Stimulated activated CD4-positive, alpha-beta T cell treated with anti-CD3 and anti-CD28 coated beads, TNF-alpha, amount 100 ng/mL, for 4 hours (primary cell): Measurements from ENCODE around the gene TLE5.

ENCODE experiments used
- DNase-seq, 3 experiments: peaks; one replicate each; pipeline ENCODE4 v3.0.0-alpha.2; 2020; ENCODE audit warnings: low read depth in 3 of 3

Gene TLE5, protein sequence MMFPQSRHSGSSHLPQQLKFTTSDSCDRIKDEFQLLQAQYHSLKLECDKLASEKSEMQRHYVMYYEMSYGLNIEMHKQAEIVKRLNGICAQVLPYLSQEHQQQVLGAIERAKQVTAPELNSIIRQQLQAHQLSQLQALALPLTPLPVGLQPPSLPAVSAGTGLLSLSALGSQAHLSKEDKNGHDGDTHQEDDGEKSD

DNA sequence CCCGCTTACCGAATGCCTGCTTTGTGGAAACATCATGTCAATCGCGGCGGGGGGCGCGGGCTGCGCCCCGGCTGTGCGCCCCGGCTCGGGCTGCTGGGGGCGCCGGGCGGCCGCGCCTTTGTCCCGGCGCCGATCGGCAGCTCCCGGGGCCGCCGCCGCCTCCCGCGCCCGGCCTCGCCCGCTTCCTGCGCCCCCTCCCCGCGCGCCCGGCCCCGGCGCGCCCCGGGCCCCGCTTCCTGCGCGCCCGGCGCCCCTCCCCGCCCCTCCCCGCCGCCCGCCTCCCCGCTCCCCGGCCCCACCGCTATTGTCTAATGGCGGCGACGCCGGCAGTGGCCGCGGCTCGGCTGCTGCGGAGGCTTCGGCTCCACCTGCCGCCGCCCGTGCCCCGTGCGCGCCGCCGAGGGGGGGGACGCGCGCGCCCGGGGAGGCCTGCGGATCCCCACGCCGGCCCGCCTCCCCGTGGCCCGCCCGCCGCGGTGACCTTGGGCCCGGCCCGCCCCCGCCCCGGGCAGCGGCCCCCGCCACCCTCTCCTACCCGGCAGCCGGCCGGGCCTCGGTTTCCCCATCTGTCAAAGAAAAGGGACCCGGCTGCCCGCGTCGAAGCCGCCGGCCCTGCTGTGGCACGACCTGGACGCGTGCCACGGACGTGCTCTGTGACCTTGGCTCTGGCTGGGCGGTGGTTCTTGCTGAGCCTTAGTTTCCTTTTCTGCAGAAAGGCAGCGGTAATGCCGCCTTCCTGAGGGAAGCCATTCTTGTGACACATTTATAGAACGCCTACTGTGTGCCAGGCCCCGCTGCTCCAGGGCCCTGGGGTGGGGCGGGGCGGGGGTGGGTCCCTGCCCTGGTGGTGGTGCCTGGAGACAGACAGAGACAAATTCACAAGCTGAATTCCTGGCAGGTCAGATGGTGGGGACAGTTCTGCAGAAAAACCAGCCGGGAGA, at the start of gene TLE5:
TLE5 (minus strand) TSS at position 331 of the 941 bp plus-strand sequence; CDS start at position 36, 295 bp downstream.
- peak; percentile 49 to 51 (median 50) for DNase-seq

- no peak for DNase-seq
These were observed 49.4 kb upstream of the TLE5 start for GRCh38 chr19:3111586-3112247.

- DNase-seq = no peak
These were observed 48.0 kb upstream of the TLE5 start for GRCh38 chr19:3110126-3110825.

- no peak for DNase-seq
These were observed 47.2 kb upstream of the TLE5 start for GRCh38 chr19:3109491-3109890.

DNA sequence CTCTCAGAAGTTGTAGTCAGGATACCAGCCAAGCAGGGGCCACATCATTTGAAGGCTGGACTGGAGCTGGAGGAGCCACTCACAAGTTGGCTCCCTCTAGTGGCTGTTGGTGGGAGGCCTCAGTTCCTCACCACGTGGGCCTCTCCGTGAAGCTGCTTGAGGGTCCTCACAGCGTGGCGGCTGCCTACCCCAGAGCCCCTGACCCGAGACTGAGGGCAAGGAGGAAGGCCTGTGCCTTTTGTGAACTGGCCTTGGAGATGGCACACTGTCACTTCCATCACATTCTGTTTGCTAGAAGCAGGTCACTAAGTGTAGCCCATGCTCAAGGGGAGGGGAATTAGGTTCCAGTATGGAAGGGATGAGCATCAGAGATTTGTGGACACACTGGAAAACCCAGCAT, 46.5 kb upstream of the TLE5 start:
- DNase-seq = peak; percentile 47 to 62 (median 54)

- no peak for DNase-seq
These were observed 45.4 kb upstream of the TLE5 start for GRCh38 chr19:3107658-3108057.

- no peak for DNase-seq
These were observed 44.3 kb upstream of the TLE5 start for GRCh38 chr19:3106509-3107141.

GRCh38 chr19:3105641-3106508, 43.6 kb upstream of the TLE5 start:
- DNase-seq = no peak

DNA sequence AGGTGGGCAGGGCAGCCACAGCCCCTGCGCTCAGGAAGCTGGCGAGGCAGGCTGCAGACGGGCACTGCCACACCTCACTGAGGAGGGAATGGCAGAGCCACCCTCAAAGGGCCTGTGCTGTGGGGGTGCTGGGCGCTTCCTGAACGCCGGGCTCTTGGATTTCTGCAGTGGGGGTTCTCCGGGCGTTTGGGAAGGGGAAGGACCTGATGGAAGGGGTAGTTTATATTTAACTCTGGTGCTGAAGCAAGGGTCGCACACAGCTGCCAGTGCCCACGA, 42.4 kb upstream of the TLE5 start:
- no peak for DNase-seq

DNA sequence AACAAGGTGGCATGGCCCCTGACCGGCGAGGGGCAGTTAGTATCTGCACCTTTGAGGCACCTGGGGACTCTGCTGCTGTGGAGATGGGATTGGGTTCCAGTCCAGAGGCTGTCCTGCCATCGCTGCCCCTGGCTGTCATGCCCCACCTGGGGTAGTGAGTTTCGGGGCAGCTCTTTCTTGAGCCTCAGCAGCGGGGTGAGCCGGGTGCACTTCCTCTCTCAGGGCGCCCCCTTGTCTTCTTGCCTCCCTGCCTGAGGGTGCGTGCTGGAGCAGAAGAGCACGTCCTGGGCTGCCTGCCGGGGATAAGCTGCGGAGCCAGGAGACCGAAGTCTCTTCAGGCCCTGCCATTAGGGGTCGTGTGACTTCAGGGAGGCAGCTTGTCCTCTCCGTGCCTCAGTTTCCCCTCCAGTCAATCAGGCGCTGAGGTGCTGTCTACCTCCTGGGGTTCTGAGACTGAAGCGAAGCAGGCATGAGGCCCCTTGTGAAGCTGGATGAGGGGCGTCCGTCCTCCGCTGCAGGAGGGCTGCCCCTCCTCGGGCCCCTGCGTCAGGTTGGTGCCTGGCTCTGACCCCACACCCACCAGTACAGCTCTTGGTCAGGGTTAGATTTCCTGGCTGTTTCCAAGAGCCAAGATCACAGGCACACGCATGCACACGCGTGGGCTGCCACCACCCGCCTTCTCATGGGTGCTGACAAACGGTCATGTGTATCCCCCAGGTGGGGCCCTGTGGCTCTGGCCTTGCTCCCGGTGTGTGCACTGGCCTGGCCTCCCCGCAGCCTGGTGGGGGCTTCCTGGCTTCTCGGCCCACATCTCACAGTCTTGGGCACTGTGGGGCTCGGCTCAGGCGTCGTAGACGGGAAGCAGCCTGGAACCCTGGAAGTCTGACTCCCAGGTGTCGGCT, 40.2 kb upstream of the TLE5 start:
- no peak for DNase-seq

DNA sequence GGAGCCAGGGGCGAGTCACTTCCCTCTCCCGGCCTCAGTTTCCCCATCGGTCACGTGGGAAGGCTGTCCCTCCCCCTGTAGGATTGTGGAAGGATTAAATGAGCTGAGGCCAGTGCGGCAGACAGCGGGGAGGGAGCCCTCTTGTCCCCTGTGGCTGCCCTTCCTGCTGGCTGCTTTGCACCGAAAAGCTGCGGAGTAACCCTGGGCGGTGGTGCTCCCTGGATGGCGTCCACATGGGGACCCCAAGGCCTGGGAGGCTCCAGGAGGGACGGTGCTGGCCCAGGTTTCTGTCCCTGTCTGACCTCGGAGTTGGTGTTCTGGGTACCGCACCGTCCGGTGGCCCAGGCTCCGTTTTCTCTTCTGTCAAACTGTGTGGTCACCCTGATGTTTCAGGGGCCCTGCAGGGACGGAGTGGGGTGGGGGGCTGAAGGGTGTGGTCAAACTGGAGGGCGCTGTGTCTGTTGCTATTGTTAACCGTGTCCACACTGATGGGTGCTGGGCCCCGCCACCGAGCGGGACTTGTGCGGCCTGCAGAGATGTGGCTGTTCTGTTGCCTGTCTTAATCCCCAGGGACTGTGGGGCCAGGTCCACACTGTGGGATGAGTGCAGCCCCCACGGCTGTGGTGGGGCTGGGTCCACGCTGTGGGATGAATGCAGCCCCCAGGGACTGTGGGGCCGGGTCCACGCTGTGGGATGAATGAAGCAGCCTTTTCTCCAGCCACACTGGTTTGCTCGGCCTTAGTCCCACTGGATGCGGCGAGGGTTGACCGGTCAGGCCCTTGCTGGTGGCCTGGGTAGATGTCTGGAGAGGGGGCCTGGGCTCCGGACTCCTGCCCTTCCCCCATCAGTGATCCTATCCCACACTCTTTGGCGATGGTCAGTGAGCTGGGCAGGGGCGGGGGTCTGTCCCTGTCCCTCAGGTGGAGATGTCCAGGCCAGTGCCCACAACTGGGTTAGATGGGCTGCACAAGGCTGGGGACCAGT, 38.7 kb upstream of the TLE5 start:
- no peak for DNase-seq

DNA sequence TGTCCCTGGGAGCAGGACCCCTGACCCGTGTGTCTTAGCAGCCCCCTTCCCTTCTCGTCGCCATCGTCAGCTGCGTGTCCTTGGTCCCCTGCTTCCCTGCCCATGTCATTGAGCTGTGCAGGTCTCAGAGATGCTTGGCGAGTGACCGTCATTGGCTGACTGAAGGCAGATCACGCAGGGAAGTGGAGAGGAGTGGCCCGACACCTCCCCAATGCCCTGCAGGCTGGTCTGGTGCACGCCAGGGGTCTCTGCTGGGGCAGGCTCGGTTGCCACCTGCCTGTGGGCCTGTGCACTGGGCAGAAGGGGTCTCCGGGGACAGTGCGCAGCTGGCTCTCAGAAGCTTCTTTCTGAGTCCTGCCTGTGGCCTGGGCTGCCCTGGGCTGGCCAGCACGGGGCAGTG, 38.0 kb upstream of the TLE5 start:
- DNase-seq = no peak

DNA sequence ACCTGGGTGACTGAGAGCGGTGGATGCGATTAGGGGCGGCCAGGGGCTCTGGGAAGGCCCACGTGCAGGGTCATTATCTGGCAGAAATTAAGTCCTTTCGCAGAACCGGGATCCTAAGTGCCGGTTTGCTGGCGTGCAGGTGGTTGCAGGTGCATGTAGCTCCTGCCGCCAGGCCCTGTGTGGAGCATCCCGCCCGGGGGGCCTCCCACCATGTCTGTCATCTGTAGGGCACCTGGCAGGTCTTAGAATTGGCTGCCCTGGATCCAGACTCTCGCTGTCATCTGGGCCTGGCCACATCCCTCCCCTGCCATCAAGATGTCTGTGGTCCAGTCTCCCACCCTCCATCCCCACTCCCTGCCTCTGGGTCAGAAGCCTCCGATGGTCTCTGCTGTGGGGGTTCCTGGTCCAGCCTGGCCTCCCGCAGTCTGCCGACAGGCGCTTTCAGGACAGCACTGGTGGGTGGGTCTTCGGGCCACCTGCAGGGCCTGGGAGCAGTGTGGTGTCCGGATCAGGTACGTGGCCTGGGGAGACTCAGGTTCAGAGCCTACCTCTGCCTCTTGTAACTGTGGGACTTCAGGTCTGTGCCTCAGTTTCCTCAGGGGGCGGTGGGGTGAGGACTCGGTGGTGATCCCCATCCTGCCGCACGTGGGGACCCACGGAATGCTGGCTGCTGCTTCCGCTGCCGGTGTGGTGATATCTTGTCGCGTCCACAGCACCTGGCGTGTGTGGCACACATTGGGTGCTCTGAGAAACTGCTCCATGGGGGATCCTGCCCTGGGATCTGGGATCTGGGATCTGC, 37.3 kb upstream of the TLE5 start:
- no peak for DNase-seq

DNA sequence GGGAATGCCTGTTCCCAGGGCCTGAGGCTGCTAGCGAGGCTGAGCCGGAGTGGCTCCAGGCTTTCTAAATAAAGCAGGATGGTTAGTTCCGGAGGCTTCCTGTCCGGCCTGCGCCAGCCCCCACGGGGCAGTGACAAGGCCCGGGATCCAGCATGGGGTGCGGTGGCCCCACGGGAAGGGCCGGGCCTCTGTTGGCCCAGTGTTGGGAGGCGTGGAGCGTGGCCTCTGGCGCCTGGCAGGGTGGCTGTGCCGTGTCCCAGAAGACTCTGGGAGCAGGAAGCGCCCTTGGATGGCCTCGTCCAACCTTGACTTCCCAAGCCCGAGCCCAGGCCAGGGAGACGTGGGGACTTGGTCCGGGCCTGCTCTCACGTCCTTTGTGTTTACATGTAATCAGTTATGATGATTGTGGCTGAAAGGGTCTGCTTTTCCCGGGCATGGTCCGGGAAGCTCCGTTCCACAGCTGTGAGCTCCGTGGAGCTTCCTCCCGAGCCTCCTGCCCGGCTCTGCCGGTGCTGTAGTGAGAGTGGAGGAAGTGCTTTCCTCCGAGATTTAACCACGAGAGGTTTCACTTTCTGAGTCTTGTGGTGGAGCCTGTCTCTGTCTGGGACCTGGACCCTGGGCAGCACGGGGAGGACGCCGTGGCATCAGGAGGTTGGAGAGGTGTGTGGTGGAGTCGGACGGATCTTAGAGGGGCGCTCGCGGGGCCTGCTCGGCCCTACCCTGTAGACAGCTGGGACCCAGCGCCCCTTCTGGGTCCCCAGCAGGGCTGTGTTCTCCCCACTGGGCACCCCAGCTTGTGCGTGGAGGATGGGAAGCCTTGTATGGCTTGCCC, 36.4 kb upstream of the TLE5 start:
- no peak for DNase-seq

GRCh38 chr19:3098141-3098514, 35.8 kb upstream of the TLE5 start:
- no peak for DNase-seq

- no peak for DNase-seq
These were observed 35.2 kb upstream of the TLE5 start for GRCh38 chr19:3097442-3097871.

- no peak for DNase-seq
These were observed 34.6 kb upstream of the TLE5 start for GRCh38 chr19:3096902-3097326.
